SHP77 treated with DMSO at 0.1 percent for 48 hours (cell line): ENCODE data around the gene TEX22.
"Not testable (repeated sequence)": the region's sequence is repeated elsewhere in the genome, so short reads cannot be mapped to it uniquely, and the experiment has no call there.

Experiments used
- DNase-seq: peaks from one replicate; lab custom pipeline; 2025; lab: John Stamatoyannopoulos, UW

Gene TEX22

GRCh38 chr14:105398044-105398725 lies at the start of gene TEX22:
Gene TEX22 (plus strand): TSS chr14:105398538. CDS start chr14:105399341, 803 bp downstream.
- DNase-seq, result peak; percentile 36

- DNase-seq, result no peak
These were observed 49.2 kb upstream of the TEX22 start for GRCh38 chr14:105348945-105349699.

- no peak for DNase-seq
These were observed 48.3 kb upstream of the TEX22 start for GRCh38 chr14:105349992-105350391.

GRCh38 chr14:105350450-105351244 lies 47.7 kb upstream of the TEX22 start:
- no peak for DNase-seq

GRCh38 chr14:105351410-105351809 lies 46.9 kb upstream of the TEX22 start:
- no peak for DNase-seq

- DNase-seq, result peak; percentile 29
These were observed 46.2 kb upstream of the TEX22 start for GRCh38 chr14:105351920-105352851.

- DNase-seq, result no peak
These were observed 45.2 kb upstream of the TEX22 start for GRCh38 chr14:105353136-105353535.

GRCh38 chr14:105354541-105354940 lies 43.8 kb upstream of the TEX22 start:
- no peak for DNase-seq

- no peak for DNase-seq
These were observed 43.2 kb upstream of the TEX22 start for GRCh38 chr14:105355049-105355575.

GRCh38 chr14:105355850-105356604 lies 42.3 kb upstream of the TEX22 start:
- DNase-seq, result no peak

GRCh38 chr14:105356927-105357326 lies 41.4 kb upstream of the TEX22 start:
- no peak for DNase-seq

- no peak for DNase-seq
These were observed 40.7 kb upstream of the TEX22 start for GRCh38 chr14:105357626-105358025.

- no peak for DNase-seq
These were observed 40.0 kb upstream of the TEX22 start for GRCh38 chr14:105358140-105358846.

- DNase-seq, result no peak
These were observed 39.4 kb upstream of the TEX22 start for GRCh38 chr14:105358943-105359342.

GRCh38 chr14:105361412-105361811 lies 36.9 kb upstream of the TEX22 start:
- not testable (repeated sequence) for DNase-seq

GRCh38 chr14:105363847-105364708 lies 34.3 kb upstream of the TEX22 start:
- no peak for DNase-seq

- DNase-seq, result no peak
These were observed 33.2 kb upstream of the TEX22 start for GRCh38 chr14:105365101-105365500.

GRCh38 chr14:105365681-105366080 lies 32.7 kb upstream of the TEX22 start:
- DNase-seq, result no peak
